Vagina (tissue), 2 donors: ENCODE data around the gene INHBE. TPM values are rescaled to one million over a fixed set of nuclear protein-coding genes. Genes with fewer than 3 reads are reported as not detected.
A peak's percentile ranks its signal among the peaks of the same experiment; 100 is the strongest.

Experiments
- DNase-seq, 2 donors: peaks; one replicate each; pipeline ENCODE4 v3.0.0-alpha.2; 2017; ENCODE audit errors: extremely low spot score in 2 of 2
- H3K27ac ChIP-seq: fragments of 200-600 bp; sonication (generic); one replicate; pipeline ENCODE4 v1.5.1; 2019
- H3K27me3 ChIP-seq: fragments of 200-600 bp; sonication (generic); one replicate; pipeline ENCODE4 v1.5.1; 2019
- H3K36me3 ChIP-seq, 2 donors: fragments of 200-600 bp; sonication (generic); one replicate each; pipeline ENCODE4 v1.5.1; 2017 to 2019
- H3K4me1 ChIP-seq: fragments of 200-600 bp; sonication (generic); one replicate; pipeline ENCODE4 v1.5.1; 2019
- H3K4me3 ChIP-seq, 2 donors: fragments of 200-600 bp; sonication (generic); 1 replicate in 1 of 2; 2 replicates in 1 of 2; pipeline ENCODE4 v1.5.1; 2016 to 2019
- H3K9me3 ChIP-seq: fragments of 200-600 bp; sonication (generic); one replicate; pipeline ENCODE4 v1.5.1; 2019
- CTCF ChIP-seq, 3 experiments: fragments of 450-650 bp in 2 of 3; fragments of 200-600 bp in 1 of 3; sonication (generic) in 1 of 3; IDR thresholded peaks; one replicate each; pipeline ENCODE4 v1.5.1; 2017 to 2019; ENCODE audit warnings: antibody characterized with exemption in 3 of 3, mild to moderate bottlenecking in 2 of 3, moderate library complexity in 2 of 3
- POLR2A ChIP-seq, 2 donors: fragments of 450-650 bp; IDR thresholded peaks; one replicate each; pipeline ENCODE4 v1.6.1; 2017; ENCODE audit warnings: antibody characterized with exemption in 2 of 2, mild to moderate bottlenecking in 2 of 2, moderate library complexity in 2 of 2
- POLR2AphosphoS5 ChIP-seq, 2 donors: sonication (generic); formaldehyde crosslinking; IDR thresholded peaks; one replicate each; pipeline ENCODE4 v1.9.0; 2017; ENCODE audit warnings: antibody characterized with exemption in 2 of 2, mild to moderate bottlenecking in 2 of 2, low read depth in 1 of 2; ENCODE audit not compliant: insufficient read depth in 1 of 2
- intact Hi-C: fragments of 100-400 bp; cut with DNase I; formaldehyde crosslinking; loops from one replicate; pipeline ENCODE4 v1.15.1; 2023
- total RNA-seq: library from RNA; depleted of rRNA; stranded (reverse); fragments of >200 nt; gene quantifications from one replicate; pipeline ENCODE4 v1.2.3, GENCODE V29; 2016

INHBE gene
- total RNA-seq, 1 donor from 2014 or later, result not detected

- H3K27me3 ChIP-seq, result peaks cover 12% of the 10 kb centered on the region
- intact Hi-C loops, result no loop called here
- TF ChIP-seq POLR2AphosphoS5 (IDR thresholded peaks at IDR 0.05; ENCODE audit: insufficient read depth in 1 of 2, low read depth in 1 of 2) (peak in 1 of 2 donors; percentile 7), CTCF (IDR thresholded peaks at IDR 0.05) (no peak)
- no peaks in the 10 kb centered on the region for H3K9me3 ChIP-seq
- no peak for DNase-seq
- peak overlapping the region; percentile 14 to 34 for H3K4me3 ChIP-seq
- peaks cover 18% of the 10 kb centered on the region for H3K4me1 ChIP-seq
- H3K27ac ChIP-seq, result peak overlapping the region; percentile 39
- H3K36me3 ChIP-seq, result no peaks in the 10 kb centered on the region
These were observed 22.9 kb downstream of the INHBE start for GRCh38 chr12:57477710-57478681.

DNA sequence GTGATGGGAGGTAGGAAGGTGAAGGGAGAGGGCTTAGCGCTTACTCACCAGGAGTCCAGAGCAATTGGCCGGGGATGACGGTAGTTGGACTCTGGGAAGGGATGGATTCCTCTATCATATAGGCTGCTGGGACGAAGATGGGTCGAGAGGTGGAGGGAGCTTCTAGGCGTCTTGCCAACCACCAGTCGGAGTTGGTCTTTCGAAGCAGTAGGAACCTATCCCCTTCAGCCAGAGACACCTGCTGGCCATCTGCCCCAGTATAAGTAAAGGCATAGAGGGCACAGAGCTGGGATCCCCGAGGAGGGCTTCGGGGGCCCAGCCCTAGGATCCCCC, 23.9 kb downstream of the INHBE start:
- no peaks in the 10 kb centered on the region for H3K9me3 ChIP-seq
- H3K4me3 ChIP-seq, result no peak overlapping the region
- TF ChIP-seq CTCF (IDR thresholded peaks at IDR 0.05) (no peak), POLR2AphosphoS5 (IDR thresholded peaks at IDR 0.05; ENCODE audit: insufficient read depth in 1 of 2, low read depth in 1 of 2) (no peak), POLR2A (IDR thresholded peaks at IDR 0.05) (no peak)
- H3K27ac ChIP-seq, result peak overlapping the region; percentile 33
- no peaks in the 10 kb centered on the region for H3K36me3 ChIP-seq
- peaks cover 12% of the 10 kb centered on the region for H3K27me3 ChIP-seq
- H3K4me1 ChIP-seq, result peaks cover 18% of the 10 kb centered on the region
- intact Hi-C loops, result no loop called here
- no peak for DNase-seq

GRCh38 chr12:57479376-57480115, 24.4 kb downstream of the INHBE start, which contains the start of gene ARHGAP9:
TSS of gene ARHGAP9 (minus strand) at chr12:57479866. CDS start at chr12:57479406, 460 bp downstream.
- intact Hi-C loops, result no loop called here

DNA sequence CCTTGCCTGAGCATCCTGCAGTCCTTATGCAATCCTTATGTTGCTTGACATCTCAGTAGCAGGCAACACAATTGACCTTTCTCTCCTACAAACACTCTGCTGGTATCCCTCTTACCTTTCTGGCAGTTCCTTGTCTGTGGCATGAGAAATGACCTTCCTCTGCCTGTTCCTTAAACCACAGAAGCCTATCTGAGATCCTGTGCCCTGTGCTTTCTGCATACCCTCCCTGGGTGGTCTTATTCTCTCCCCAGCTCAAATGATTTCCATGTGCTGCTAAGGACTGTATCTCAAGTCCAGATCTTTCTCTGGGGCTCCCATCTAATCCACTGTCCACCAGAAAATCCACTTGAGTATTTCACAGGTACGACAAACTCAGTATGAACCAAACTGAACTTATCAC, 26.6 kb downstream of the INHBE start:
- Histone ChIP-seq H3K9me3 (no peaks in the 10 kb centered on the region), H3K4me1 (no peaks in the 10 kb centered on the region), H3K4me3 (no peak overlapping the region), H3K36me3 (no peaks in the 10 kb centered on the region), H3K27ac (no peak overlapping the region), H3K27me3 (no peaks in the 10 kb centered on the region)
- DNase-seq, result no peak
- intact Hi-C loops, result no loop called here
- TF ChIP-seq POLR2AphosphoS5 (IDR thresholded peaks at IDR 0.05; ENCODE audit: insufficient read depth in 1 of 2, low read depth in 1 of 2) (no peak), CTCF (IDR thresholded peaks at IDR 0.05) (no peak), POLR2A (IDR thresholded peaks at IDR 0.05) (no peak)

More at GRCh38 chr12:57479376-57480115, 24.4 kb downstream of the INHBE start, which contains the start of gene ARHGAP9:
- Histone ChIP-seq H3K36me3 (no peaks in the 10 kb centered on the region), H3K4me3 (no peak within 1 kb of the TSS), H3K4me1 (peaks cover 18% of the 10 kb centered on the region), H3K27me3 (peaks cover 11% of the 10 kb centered on the region), H3K9me3 (no peaks in the 10 kb centered on the region), H3K27ac (peak within 1 kb of the TSS; percentile 33)
- TF ChIP-seq POLR2A (IDR thresholded peaks at IDR 0.05), result no peak
- no peak for TF ChIP-seq POLR2AphosphoS5 (IDR thresholded peaks at IDR 0.05; ENCODE audit: insufficient read depth in 1 of 2, low read depth in 1 of 2)
- TF ChIP-seq CTCF (IDR thresholded peaks at IDR 0.05), result no peak
- DNase-seq, result no peak
